Liver (tissue), 3 donors: ENCODE measurements around the gene MTARC2.

ENCODE experiments used
- EGR1 ChIP-seq, 2 donors: IDR thresholded peaks; 2 replicates each; pipeline ENCODE4 v1.6.1; 2016 to 2018; ENCODE audit warnings: antibody characterized with exemption in 2 of 2, low read depth in 2 of 2
- HNF4G ChIP-seq: IDR thresholded peaks from 2 replicates; pipeline ENCODE4 v1.6.1; 2016; ENCODE audit warnings: antibody characterized with exemption
- JUND ChIP-seq, 2 donors: IDR thresholded peaks; 2 replicates each; pipeline ENCODE4 v1.6.1; 2016; ENCODE audit warnings: antibody characterized with exemption in 2 of 2
- RAD21 ChIP-seq, 2 donors: IDR thresholded peaks; 2 replicates each; pipeline ENCODE4 v1.6.1; 2016; ENCODE audit warnings: antibody characterized with exemption in 2 of 2, mild to moderate bottlenecking in 2 of 2
- TAF1 ChIP-seq: conservative IDR thresholded peaks from 2 replicates; pipeline ENCODE4 v1.6.1; 2016; ENCODE audit warnings: antibody characterized with exemption, mild to moderate bottlenecking
- YY1 ChIP-seq: IDR thresholded peaks from 2 replicates; pipeline ENCODE4 v1.6.1; 2016; ENCODE audit warnings: antibody characterized with exemption, mild to moderate bottlenecking
- TF ChIP-seq, protein P1 (sequence below): fragments of 150-350 bp; IDR thresholded peaks from 2 replicates; pipeline ENCODE4 v1.5.1; 2017; ENCODE audit warnings: improper control_type of control experiment, low read depth, low read length; ENCODE audit not compliant: missing input control
- TF ChIP-seq, protein P2 (sequence below): IDR thresholded peaks from 2 replicates; pipeline ENCODE4 v1.6.1; 2016; ENCODE audit warnings: antibody characterized with exemption
- TF ChIP-seq, protein P3 (sequence below): IDR thresholded peaks from 2 replicates; pipeline ENCODE4 v1.6.1; 2016; ENCODE audit warnings: antibody characterized with exemption, mild to moderate bottlenecking
- TF ChIP-seq, protein P4 (sequence below): IDR thresholded peaks from 2 replicates; pipeline ENCODE4 v1.6.1; 2016; ENCODE audit warnings: antibody characterized with exemption
- donor health status: healthy.
- donor health status: healthy.

DNA sequence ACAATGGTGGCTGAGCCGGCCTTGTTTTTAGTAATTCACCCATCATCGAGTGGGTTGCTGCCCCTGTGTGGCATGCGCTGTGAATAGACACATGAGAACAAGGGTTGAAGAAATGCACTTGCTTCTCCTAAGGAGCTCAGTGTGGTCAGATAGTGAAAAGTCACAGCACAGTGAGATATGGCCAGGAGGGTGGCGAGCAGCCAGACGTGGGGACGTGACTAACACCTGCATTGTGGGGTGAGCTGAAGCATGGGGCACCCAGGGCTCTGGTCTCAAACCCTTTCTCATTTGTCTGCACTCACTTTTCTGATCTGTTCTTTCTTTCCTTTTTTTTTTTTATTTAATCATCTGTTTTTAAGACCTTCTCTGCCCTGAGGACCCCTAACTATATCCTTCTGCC is 52.1 kb downstream of the MTARC2 start:
- TF ChIP-seq, protein P1, sequence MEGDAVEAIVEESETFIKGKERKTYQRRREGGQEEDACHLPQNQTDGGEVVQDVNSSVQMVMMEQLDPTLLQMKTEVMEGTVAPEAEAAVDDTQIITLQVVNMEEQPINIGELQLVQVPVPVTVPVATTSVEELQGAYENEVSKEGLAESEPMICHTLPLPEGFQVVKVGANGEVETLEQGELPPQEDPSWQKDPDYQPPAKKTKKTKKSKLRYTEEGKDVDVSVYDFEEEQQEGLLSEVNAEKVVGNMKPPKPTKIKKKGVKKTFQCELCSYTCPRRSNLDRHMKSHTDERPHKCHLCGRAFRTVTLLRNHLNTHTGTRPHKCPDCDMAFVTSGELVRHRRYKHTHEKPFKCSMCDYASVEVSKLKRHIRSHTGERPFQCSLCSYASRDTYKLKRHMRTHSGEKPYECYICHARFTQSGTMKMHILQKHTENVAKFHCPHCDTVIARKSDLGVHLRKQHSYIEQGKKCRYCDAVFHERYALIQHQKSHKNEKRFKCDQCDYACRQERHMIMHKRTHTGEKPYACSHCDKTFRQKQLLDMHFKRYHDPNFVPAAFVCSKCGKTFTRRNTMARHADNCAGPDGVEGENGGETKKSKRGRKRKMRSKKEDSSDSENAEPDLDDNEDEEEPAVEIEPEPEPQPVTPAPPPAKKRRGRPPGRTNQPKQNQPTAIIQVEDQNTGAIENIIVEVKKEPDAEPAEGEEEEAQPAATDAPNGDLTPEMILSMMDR = no peak
- TF ChIP-seq YY1 (no peak), RAD21 (IDR thresholded peaks at IDR 0.05) (no peak), JUND (IDR thresholded peaks at IDR 0.05) (no peak), HNF4G (no peak), EGR1 (IDR thresholded peaks at IDR 0.05; ENCODE audit: low read depth in 2 of 2) (no peak), TAF1 (no peak)
- TF ChIP-seq, protein P2, sequence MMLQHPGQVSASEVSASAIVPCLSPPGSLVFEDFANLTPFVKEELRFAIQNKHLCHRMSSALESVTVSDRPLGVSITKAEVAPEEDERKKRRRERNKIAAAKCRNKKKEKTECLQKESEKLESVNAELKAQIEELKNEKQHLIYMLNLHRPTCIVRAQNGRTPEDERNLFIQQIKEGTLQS = no peak
- TF ChIP-seq, protein P3, sequence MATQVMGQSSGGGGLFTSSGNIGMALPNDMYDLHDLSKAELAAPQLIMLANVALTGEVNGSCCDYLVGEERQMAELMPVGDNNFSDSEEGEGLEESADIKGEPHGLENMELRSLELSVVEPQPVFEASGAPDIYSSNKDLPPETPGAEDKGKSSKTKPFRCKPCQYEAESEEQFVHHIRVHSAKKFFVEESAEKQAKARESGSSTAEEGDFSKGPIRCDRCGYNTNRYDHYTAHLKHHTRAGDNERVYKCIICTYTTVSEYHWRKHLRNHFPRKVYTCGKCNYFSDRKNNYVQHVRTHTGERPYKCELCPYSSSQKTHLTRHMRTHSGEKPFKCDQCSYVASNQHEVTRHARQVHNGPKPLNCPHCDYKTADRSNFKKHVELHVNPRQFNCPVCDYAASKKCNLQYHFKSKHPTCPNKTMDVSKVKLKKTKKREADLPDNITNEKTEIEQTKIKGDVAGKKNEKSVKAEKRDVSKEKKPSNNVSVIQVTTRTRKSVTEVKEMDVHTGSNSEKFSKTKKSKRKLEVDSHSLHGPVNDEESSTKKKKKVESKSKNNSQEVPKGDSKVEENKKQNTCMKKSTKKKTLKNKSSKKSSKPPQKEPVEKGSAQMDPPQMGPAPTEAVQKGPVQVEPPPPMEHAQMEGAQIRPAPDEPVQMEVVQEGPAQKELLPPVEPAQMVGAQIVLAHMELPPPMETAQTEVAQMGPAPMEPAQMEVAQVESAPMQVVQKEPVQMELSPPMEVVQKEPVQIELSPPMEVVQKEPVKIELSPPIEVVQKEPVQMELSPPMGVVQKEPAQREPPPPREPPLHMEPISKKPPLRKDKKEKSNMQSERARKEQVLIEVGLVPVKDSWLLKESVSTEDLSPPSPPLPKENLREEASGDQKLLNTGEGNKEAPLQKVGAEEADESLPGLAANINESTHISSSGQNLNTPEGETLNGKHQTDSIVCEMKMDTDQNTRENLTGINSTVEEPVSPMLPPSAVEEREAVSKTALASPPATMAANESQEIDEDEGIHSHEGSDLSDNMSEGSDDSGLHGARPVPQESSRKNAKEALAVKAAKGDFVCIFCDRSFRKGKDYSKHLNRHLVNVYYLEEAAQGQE = no peak
- TF ChIP-seq, protein P4, sequence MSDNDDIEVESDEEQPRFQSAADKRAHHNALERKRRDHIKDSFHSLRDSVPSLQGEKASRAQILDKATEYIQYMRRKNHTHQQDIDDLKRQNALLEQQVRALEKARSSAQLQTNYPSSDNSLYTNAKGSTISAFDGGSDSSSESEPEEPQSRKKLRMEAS = no peak
